ENCODE results near the gene ISYNA1.

- no peak for TF ChIP-seq CTCF (IDR thresholded peaks at IDR 0.05)
- TF ChIP-seq POLR2A (IDR thresholded peaks at IDR 0.05; ENCODE audit: low read depth) = no peak
Measured at GRCh38 chr19:18453269-18454024, 15.5 kb upstream of the ISYNA1 start.

Measured in esophagus muscularis mucosa (tissue), 3 donors.